Stimulated activated CD4-positive, alpha-beta T cell treated with anti-CD3 and anti-CD28 coated beads, Interleukin-4, amount 100 ng/mL, for 4 hours (primary cell): ENCODE data around the gene HEPHL1.
"Not testable (repeated sequence)": the region's sequence is repeated elsewhere in the genome, so short reads cannot be mapped to it uniquely, and the experiment has no call there.

Experiments used
- DNase-seq, 2 experiments: peaks; one replicate each; pipeline ENCODE4 v3.0.0-alpha.2; 2020

The HEPHL1 gene

GRCh38 chr11:94153320-94153719 lies 132.2 kb downstream of the HEPHL1 start:
- DNase-seq = no peak

- no peak for DNase-seq
Observed at GRCh38 chr11:94154095-94154856, 133.1 kb downstream of the HEPHL1 start.

- not testable (repeated sequence) for DNase-seq
Observed at GRCh38 chr11:94157339-94157738, 136.2 kb downstream of the HEPHL1 start.
